BJ (cell line): Measurements from ENCODE around the gene TMEM258. TPM values are rescaled to one million over a fixed set of nuclear protein-coding genes. Genes with fewer than 3 reads are reported as not detected.

Experiments
- CTCF ChIA-PET: fragments of 350-600 bp; formaldehyde crosslinking; extraction: SDS; loops from one replicate; lab custom pipeline; 2021; ENCODE audit warnings: antibody characterized with exemption, inconsistent platforms; lab: Yijun Ruan, JAX
- POLR2A ChIA-PET: fragments of 300-600 bp; sonication (Branson Sonifier 250); formaldehyde crosslinking; extraction: SDS; loops from one replicate; lab custom pipeline; 2021; ENCODE audit warnings: antibody characterized with exemption; lab: Charles Lee
- DNase-seq: peaks from one replicate; pipeline ENCODE4 v3.0.0-alpha.2; 2011; ENCODE audit warnings: low read depth
- H3K27me3 ChIP-seq: 2 replicates; pipeline ENCODE4 v1.6.0; 2011; ENCODE audit warnings: low read length; ENCODE audit not compliant: control insufficient read depth, insufficient read depth
- H3K36me3 ChIP-seq: 2 replicates; pipeline ENCODE4 v1.5.1; 2011; ENCODE audit warnings: low read length; ENCODE audit not compliant: control insufficient read depth, insufficient read depth
- H3K4me3 ChIP-seq: 2 replicates; pipeline ENCODE4 v1.5.1; 2011; ENCODE audit warnings: low read depth, mild to moderate bottlenecking, control low read depth, low read length
- CTCF ChIP-seq: IDR thresholded peaks from 2 replicates; pipeline ENCODE4 v1.5.1; 2011; ENCODE audit warnings: low read depth, mild to moderate bottlenecking, control low read depth, inconsistent platforms, low read length, moderate library complexity; ENCODE audit not compliant: insufficient read depth
- polyA plus RNA-seq: library from polyadenylated mRNA; depleted of rRNA; stranded (reverse); fragments of >200 nt; gene quantifications from 2 replicates; pipeline ENCODE4 v1.2.3, GENCODE V29; 2011

TMEM258 gene
- polyA plus RNA-seq, 1 experiment = 371 TPM

DNA sequence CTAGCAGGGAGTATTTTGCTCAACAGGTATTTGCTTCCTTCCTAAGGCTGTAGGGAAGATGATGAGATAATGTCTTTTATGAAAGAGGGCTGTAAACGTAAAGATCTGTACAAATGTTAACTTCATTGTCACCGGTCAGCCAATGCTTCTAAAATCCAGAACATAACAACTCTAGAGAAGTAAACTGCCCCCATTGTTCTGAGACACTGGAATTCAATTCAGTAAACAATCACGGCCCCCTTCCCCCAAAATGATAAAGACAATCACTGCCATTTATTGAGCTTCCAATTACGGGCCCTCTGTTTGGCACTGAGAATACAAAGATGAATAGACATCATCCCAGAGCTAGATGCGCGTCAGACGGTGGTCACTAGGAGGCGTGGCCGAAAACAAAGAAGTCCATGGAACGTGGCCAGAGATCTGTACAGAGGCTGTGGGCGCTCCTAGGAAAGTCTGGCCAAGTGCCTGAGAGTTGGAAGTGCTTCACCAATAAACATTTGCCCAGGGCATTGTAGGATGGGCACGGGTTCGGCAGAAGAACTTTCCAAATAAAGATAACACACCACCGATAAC is 576 bp downstream of the TMEM258 start:
- peak; percentile 35 for DNase-seq
- Histone ChIP-seq H3K27me3 (no peaks in the 10 kb centered on the region), H3K4me3 (peak overlapping the region; percentile 81), H3K36me3 (peaks cover 25% of the 10 kb centered on the region)
- ChIA-PET POLR2A (no interaction called here), CTCF (interaction anchor here (0.7 to 2.8 kb wide), 8 partner anchors 15 to 925 kb away, joined by 3 to 10 read pairs (median 4); partner anchors contain the start of gene FADS2)
- peak; percentile 19; the same call in 1 of the 2 replicates for TF ChIP-seq CTCF

DNA sequence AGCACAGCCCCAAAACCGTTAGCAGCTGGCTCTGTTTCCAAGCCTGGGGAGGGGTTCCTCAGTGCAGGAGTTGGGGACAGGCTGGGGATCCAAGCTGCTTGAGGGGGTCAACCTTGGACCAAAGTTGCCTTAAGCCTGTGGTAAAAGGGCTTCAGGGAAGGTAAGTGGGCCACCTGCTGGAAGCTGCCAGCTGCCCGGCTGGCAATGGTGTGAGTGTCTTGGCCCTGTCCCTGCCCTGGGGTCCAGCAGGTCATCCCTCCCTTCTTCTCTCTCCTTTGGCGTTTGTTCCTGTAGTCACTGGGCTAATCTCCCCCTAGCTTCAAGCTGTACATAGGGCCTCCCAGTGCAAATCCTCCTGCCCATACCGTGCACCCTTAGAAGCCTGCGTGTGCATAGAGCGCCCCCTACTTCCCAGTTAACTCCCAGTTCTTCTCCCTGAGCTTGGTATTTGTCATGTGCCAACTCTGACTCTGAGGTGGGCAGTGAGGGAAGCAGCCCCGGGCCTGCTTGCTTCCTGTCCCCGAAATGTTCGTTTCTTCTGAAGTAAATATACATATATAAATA is 4.4 kb downstream of the TMEM258 start:
- CTCF ChIA-PET = interaction anchor here (0.7 to 4.3 kb wide), 11 partner anchors 9 to 523 kb away, joined by 3 to 34 read pairs (median 4); no protein-coding TSS in a partner anchor
- H3K36me3 ChIP-seq = peaks cover 33% of the 10 kb centered on the region

DNA sequence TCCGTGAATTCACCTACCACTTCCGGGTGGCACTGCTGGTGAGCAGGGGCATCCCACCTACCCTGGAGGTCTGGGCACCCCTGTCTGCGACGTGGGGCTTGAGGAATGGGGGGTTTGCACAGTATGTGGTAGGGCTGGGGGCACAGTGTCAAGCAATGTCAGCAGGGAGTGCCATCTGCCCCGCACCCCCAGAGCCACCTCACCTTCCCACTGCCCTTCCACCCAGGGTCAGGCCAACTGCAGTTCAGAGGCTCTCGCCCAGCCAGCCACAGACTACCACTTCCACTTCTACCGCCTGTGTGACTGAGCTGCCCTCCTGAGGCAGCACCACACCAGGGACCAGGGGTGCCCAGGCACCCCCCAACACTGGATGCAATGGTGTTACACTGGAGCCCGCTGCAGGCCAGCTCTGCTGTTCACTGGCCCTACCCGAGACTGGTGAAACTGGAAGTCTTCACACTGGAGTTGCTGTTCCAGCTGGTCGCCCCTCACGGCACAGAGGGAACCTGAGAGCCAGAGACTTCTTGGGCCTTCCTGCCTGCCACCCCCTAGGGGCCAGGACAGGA is 6.5 kb downstream of the TMEM258 start:
- DNase-seq = no peak
- Histone ChIP-seq H3K36me3 (peaks cover 33% of the 10 kb centered on the region), H3K4me3 (no peak overlapping the region), H3K27me3 (no peaks in the 10 kb centered on the region)
- no peak for TF ChIP-seq CTCF
- POLR2A ChIA-PET = interaction anchor here (0.6 kb wide), 1 partner anchor 42 kb away, joined by 4 read pairs; no protein-coding TSS in a partner anchor
- CTCF ChIA-PET = interaction anchor here (1.0 kb wide), 3 partner anchors 9 to 53 kb away, joined by 3 to 4 read pairs (median 3); no protein-coding TSS in a partner anchor

More for the DNA sequence above, 4.4 kb downstream of the TMEM258 start:
- POLR2A ChIA-PET = no interaction called here
- DNase-seq = no peak
- TF ChIP-seq CTCF = peak; percentile 52
- H3K4me3 ChIP-seq = no peak overlapping the region
- no peaks in the 10 kb centered on the region for H3K27me3 ChIP-seq

- Histone ChIP-seq H3K27me3 (no peaks in the 10 kb centered on the region), H3K4me3 (no peak overlapping the region), H3K36me3 (peaks cover 26% of the 10 kb centered on the region)
- TF ChIP-seq CTCF = no peak
- ChIA-PET POLR2A (no interaction called here), CTCF (interaction anchor here (1.2 to 1.8 kb wide), 3 partner anchors 9 to 37 kb away, joined by 6 to 8 read pairs (median 6); no protein-coding TSS in a partner anchor)
- no peak for DNase-seq
Measured at GRCh38 chr11:61784506-61784805, 7.9 kb downstream of the TMEM258 start.
